ENCODE data around the gene LARP4B.

The LARP4B gene

DNA sequence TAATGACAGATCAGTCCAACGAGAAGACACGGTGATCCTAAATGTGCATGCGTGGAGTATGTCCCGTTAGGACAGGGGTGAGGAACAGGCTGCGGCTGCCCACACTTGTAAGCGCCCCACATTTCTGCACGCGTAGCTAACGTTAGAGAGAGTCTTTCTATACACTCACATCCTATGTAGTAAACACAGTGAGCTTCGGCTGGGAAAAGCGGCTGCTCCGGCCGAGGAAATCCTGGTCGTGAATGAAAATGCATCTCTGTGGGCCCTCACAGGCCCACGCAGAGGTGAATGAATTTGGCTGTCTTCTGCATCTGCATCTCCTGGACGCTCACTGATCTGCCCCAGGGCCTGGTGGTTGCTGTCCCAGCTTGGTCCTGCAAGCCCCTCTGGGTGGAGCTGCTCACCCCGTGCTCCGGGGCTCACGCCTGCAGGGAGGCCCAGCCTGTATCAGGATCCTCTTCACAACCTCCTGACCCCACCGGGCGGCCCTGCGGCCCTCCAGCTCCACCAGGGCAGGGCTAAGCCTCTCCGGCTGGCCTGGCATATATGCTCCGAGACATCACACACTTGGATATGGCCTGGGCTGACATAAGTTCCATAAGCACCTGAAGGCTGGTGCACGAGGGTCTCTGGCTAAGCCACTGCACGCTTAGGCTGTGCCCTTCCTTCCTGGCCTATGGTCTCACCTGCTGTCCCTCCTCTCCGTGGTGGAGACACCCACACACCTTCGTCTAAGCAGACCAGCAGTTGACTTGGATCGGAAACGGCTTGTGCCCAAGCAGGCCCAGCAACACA lies 124.1 kb downstream of the LARP4B start:
- DNase-seq (ENCODE audit: low read depth, low spot score), result no peak

DNA sequence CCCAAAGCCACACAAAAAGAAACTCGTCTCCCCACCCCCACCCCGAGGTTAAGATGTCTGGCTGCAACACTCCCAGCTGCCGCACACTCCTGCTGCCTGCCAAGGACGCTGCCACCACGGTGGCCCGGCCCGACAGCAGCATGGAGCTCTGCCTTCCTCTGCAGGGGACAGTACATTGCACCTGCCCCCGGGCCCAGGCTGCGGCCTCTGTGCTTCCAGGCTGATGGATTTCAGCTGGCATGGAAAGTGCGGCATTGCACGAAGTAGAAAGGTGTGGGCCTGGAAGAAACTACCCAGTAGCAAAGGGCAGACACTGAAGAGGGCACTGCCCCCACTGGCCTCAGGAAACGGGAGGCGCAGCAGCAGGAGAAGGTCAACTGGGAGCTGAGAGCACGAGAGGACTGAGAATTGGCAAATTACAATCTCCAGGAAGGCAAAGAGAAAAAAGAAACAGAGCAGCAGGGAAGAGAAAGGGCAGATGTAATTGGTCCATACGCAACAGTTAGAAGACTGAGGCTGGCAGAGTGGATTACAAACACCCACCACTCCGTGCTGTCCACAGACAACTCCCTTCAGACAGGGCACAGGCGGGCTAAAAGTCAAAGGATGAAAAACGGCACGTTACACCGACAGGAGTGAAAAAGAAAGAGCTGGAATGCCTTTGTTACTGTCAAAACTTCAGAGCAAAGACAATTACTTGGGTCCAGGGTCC lies 124.9 kb downstream of the LARP4B start:
- no peak for DNase-seq (ENCODE audit: low read depth, low spot score)

- DNase-seq (ENCODE audit: low read depth, low spot score), result no peak
These were observed 125.7 kb downstream of the LARP4B start for GRCh38 chr10:805620-806305.

DNA sequence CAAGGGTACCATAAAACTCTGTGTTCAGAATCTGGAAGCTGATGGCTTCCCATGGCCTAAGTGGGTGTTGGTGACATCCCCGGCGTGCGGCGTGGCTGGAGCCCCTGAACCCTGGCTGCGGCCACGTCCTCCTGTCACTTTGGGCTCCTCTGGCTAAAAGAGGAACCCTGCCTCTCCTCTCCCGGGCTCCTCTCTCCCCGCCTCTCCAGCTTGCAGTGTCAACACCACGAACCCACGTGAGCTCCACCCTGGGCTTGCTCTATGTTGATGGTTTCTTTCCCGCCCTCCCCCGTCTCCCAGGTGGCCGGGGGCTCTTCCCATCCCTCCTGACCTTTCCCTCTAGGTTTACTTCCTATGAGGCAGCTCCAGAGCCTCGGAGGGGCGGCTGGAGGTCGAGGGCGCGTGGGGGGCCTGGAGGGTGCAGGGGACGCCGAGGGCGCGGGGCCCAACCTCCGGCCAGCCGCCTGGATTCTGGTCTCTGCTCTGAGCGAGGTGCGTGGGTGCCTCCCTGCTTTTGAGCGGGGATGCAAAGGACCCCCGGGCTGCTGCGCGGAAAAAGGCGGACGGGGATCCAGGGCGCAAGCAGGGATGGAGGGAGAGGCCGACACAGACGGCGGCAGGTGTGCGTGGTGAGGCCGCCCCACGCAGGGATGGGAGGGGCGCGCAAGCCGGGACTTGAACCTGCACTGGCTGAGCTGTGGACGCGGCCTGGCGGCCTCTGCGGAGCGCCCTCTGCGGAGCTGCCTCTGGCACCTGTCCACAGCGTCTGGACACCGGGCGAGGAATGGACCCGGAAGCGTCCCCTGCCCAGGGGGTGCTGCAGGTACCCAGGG lies 126.5 kb downstream of the LARP4B start:
- DNase-seq (ENCODE audit: low read depth, low spot score), result no peak

DNA sequence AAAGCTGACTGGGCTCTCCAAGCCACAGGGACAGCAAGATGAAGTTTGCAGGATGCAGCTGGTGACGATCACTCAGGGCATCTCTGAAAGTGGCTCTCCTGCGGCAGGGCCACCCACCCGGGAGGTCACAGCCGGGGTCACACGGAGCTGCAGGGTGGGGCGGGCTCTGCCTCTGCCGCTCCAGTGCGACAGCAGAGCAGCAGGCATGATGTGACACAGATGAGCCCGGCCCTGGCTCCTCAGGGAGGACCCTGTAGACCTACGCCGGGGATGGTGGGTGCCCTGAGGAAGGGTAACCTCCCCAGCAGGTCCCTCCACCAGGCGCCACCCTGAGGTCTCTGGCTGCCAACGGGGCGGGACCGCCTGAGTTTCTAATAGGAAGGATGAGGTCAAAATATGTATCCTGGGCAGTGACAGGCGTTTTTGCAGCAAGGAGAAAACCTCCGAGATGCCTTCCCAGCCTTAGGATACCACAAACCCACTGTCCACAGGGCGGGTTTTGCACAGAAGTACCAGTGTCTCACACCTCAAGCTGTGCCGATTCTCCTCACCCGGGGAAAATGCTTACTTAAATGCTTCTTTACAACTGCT lies 127.2 kb downstream of the LARP4B start:
- DNase-seq (ENCODE audit: low read depth, low spot score), result no peak

GRCh38 chr10:803041-803741 lies 128.3 kb downstream of the LARP4B start:
- DNase-seq (ENCODE audit: low read depth, low spot score), result no peak

DNA sequence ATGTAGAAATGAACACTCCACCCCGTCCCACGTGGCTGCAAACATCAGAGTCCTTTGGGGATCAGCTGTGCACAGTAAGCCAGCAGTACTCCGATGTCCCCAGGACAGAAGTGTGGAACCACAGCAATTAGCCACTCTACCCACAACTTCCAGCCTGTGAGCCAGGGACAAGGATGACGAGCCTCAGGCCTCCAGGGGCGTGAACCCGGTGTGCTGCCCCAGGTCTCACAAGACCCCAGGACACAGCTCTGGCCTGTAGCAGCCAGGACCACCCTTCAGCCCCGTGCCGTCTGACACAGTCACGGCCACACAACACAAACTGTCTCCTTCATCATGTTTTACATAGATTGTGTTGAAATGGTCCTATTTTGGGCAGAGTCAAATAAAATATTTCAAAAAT lies 129.0 kb downstream of the LARP4B start:
- no peak for DNase-seq (ENCODE audit: low read depth, low spot score)

- DNase-seq (ENCODE audit: low read depth, low spot score), result no peak
These were observed 134.3 kb downstream of the LARP4B start for GRCh38 chr10:797179-797578.

GRCh38 chr10:796233-796632 lies 135.3 kb downstream of the LARP4B start:
- no peak for DNase-seq (ENCODE audit: low read depth, low spot score)

- peak; percentile 35 for DNase-seq (ENCODE audit: low read depth, low spot score)
These were observed 137.0 kb downstream of the LARP4B start for GRCh38 chr10:794382-794956.

DNA sequence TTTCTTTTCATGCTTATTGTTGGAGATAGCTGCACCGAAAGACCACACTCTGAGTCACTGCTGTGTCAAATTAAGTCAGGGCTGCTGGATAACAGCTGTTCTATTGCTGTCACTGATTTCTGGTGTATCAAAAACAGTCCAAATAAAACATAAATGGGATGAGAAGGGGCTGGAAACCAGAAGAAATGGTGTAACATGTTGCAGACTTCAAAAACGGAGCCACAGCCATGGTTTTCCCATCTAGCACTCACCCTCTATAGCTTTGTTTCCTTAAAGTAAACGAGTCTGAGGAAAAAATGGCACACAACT lies 138.8 kb downstream of the LARP4B start:
- DNase-seq (ENCODE audit: low read depth, low spot score), result no peak

DNA sequence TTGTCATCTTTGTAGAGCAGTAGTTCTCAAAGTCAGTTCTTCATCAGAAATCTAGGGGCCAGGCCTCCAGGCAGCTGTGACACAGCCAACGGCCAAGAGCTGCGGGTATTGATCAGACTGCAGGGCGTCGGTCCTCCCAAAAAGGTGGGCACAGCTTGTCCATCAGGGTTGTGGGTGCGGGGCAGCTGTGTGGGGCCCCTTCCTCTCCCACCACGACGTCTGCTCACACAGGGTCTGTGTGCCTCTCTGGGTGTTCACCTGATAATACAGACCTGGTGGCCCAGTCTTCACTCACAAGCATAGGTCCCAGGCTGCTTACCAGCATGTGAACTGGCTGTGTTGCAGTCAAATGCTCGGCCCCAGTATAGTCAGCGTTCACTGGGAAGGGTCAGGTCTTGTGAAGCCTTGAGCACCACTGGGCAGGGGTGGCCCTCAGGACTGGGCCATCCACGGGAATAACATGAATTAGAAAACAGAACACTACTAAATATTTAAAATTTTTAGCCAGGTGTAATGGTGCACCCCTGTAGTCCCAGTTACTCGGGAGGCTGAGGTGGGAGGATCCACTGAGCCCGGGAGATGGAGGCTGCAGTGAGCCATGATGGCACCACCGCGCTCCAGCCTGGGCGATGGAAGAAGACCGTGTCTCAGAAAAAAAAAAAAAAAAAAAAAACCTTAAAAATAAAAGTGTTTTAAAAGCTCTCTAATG lies 139.3 kb downstream of the LARP4B start:
- no peak for DNase-seq (ENCODE audit: low read depth, low spot score)

DNA sequence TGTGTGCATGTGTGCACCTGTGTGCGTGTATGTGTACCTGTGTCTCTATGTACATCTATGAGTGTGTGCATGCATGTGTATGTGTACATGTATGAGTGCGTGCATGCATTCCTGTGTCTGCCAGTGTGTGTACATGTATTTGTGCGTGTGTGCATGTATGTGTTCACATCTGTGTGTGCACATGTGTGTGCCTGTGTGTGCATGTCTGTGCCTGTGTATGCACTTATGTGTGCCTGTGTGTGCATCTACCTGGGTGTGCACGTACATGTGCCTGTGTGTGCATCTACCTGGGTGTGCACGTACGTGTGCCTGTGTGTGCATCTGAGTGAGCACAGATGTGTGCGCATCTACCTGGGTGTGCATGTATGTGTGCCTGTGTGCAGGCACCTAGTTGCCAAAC lies 139.9 kb downstream of the LARP4B start:
- no peak for DNase-seq (ENCODE audit: low read depth, low spot score)

DNA sequence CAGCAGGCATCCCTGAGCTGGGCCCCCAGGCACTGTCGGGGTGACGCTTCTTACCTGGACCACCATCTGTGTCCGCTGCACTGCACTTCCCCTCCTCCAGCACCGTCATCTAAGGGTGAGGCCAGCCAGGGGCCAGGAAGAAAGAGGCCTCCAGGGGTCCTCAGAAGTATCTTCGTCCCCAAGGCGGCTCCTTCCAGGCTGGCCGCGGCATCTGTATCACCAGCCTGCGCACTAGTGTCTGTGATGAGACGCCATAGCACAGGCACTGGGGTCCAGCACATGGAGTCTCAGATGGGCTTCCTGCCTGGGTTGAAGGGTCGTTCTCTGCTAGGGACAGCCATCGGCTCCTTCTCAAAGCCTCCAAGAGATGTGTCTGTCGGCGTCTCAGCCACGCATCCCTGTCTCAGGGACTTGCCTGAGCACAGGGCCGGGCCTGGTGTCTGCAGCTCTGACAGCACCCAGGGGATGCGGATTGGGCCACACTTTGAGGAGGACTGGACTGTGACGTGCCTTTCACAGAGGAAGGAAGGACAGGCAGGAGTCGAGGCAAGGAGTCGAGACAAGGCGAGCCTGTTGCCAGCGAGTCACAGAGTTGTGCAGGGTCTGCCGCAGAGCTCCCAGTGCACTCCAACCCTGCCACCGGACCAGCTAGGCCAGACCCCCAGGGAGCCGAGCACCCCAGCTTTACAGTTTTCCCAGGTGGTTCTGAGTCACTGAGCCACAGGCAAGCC lies 140.5 kb downstream of the LARP4B start:
- DNase-seq (ENCODE audit: low read depth, low spot score), result no peak

DNA sequence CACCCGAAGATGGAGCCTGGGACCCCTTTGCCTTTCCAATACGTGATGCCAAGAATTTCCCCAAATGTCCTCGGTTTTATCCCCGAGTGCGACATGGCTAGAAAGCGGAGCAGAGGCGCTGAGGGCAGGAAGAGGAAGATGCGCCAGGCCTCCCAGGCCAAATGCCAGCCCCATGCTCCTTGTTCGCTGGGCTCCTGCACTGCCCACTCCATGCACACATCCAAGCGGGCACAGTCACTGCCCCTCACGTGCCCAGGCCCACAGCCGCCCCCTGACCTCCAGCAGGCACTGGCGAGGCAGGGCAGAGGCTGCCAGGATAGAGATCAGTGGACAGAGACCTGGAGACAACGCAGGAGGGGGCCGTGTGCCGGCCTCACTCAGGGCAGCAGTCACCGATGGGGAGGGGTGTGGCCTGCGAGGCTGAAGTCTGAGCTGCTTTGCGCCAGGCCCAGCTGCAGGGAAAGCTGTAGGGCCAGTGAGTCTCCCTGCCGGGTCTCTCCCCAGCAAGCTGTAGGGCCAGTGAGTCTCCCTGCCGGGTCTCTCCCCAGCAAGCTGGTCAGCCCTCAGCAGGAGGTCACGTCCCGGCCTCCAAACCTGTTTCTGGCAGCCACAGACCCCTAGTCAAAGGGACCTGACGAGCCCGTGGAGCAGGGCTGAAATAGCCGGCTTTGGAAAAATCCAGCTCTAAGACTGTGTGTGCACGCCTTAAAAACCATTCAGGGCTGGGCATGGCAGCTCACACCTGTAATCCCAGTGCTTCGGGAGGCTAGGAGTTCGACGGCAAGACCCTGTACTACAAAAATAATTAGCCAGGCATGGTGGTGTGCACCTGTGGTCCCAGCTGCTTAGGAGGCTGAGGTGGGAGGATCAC lies 141.4 kb downstream of the LARP4B start:
- DNase-seq (ENCODE audit: low read depth, low spot score), result peak; percentile 61

GRCh38 chr10:788796-789748 lies 142.4 kb downstream of the LARP4B start:
- DNase-seq (ENCODE audit: low read depth, low spot score), result peak; percentile 77
